IMR-90 (cell line): Measurements from ENCODE around the gene EBI3. TPM values are rescaled to one million over a fixed set of nuclear protein-coding genes. Genes with fewer than 3 reads are reported as not detected.

Experiments used
- ATAC-seq: fragments of 200-7000 bp; cut with Tn5 transposase; 2 replicates; pipeline ENCODE4 v1.9.1; 2020; ENCODE audit warnings: low read depth, mild to moderate bottlenecking, moderate library complexity
- BruUV-seq: library from RNA; stranded (reverse); fragments of 400-500 nt; replicated peaks from 2 replicates; lab custom pipeline; 2021; lab: Mats Ljungman, UMichigan
- CTCF ChIA-PET: fragments of 300-600 bp; formaldehyde crosslinking; extraction: SDS; loops from one replicate; lab custom pipeline; 2021; ENCODE audit warnings: antibody characterized with exemption; lab: Yijun Ruan, JAX
- POLR2A ChIA-PET: fragments of 300-600 bp; sonication (Branson Sonifier 250); formaldehyde crosslinking; loops from one replicate; lab custom pipeline; 2022; ENCODE audit warnings: antibody characterized with exemption; ENCODE audit not compliant: unreplicated experiment; lab: Charles Lee
- DNase-seq: peaks from one replicate; pipeline ENCODE4 v3.0.0; 2013
- H2AFZ ChIP-seq: replicated peaks from 2 replicates; pipeline ENCODE3; 2013; ENCODE audit warnings: low read length, mild to moderate bottlenecking; ENCODE audit not compliant: poor library complexity
- H2AK5ac ChIP-seq: 2 replicates; pipeline ENCODE4 v1.6.1; 2013; ENCODE audit warnings: low read depth, low read length, inconsistent platforms
- H2AK9ac ChIP-seq: replicated peaks from 2 replicates; pipeline ENCODE3; 2013; ENCODE audit warnings: mild to moderate bottlenecking, low read depth, low read length, moderate library complexity; ENCODE audit not compliant: poor library complexity
- H2BK120ac ChIP-seq: 2 replicates; pipeline ENCODE4 v1.6.1; 2013; ENCODE audit warnings: low read depth, low read length, inconsistent platforms
- H2BK15ac ChIP-seq: 3 replicates; pipeline ENCODE4 v1.6.1; 2013; ENCODE audit warnings: low read depth, low read length, inconsistent platforms
- H2BK20ac ChIP-seq: 2 replicates; pipeline ENCODE4 v1.6.1; 2013; ENCODE audit warnings: low read depth, mild to moderate bottlenecking, inconsistent platforms, low read length, moderate library complexity
- H2BK5ac ChIP-seq: 2 replicates; pipeline ENCODE4 v1.6.1; 2013; ENCODE audit warnings: mild to moderate bottlenecking, low read depth, low read length, inconsistent platforms; ENCODE audit not compliant: poor library complexity, severe bottlenecking
- H3K14ac ChIP-seq: replicated peaks from 2 replicates; pipeline ENCODE4 v1.6.1; 2013; ENCODE audit warnings: low read depth, low read length, inconsistent platforms
- H3K18ac ChIP-seq: 2 replicates; pipeline ENCODE4 v1.6.1; 2013; ENCODE audit warnings: low read depth, low read length, control low read depth
- H3K23ac ChIP-seq: 2 replicates; pipeline ENCODE4 v1.6.1; 2013; ENCODE audit warnings: low read depth, low read length, inconsistent platforms
- H3K27ac ChIP-seq: 2 replicates; pipeline ENCODE4 v1.5.1; 2013; ENCODE audit warnings: mild to moderate bottlenecking, control low read depth, low read length; ENCODE audit not compliant: insufficient read depth
- H3K27me3 ChIP-seq: 2 replicates; pipeline ENCODE4 v1.6.1; 2013; ENCODE audit warnings: low read length; ENCODE audit not compliant: control insufficient read depth, insufficient read depth
- H3K36me3 ChIP-seq: 2 replicates; pipeline ENCODE4 v1.6.1; 2013; ENCODE audit warnings: low read length, mixed read lengths; ENCODE audit not compliant: control insufficient read depth, insufficient read depth
- H3K4ac ChIP-seq: 2 replicates; pipeline ENCODE4 v1.6.1; 2013; ENCODE audit warnings: low read depth, low read length, inconsistent platforms
- H3K4me1 ChIP-seq: 2 replicates; pipeline ENCODE4 v1.6.1; 2013; ENCODE audit warnings: low read length, mixed read lengths; ENCODE audit not compliant: control insufficient read depth, insufficient read depth
- H3K4me2 ChIP-seq: 2 replicates; pipeline ENCODE4 v1.6.1; 2013; ENCODE audit warnings: low read depth, mild to moderate bottlenecking, control low read depth, low read length, moderate library complexity
- H3K4me3 ChIP-seq: 2 replicates; pipeline ENCODE4 v1.5.1; 2013; ENCODE audit warnings: low read depth, mild to moderate bottlenecking, control low read depth, low read length, moderate library complexity; ENCODE audit not compliant: insufficient read depth
- H3K56ac ChIP-seq: 2 replicates; pipeline ENCODE4 v1.6.1; 2013; ENCODE audit warnings: low read length, inconsistent platforms; ENCODE audit not compliant: insufficient read depth; ENCODE audit errors: extremely low read depth
- H3K79me1 ChIP-seq, 2 experiments: 2 replicates each; pipeline ENCODE4 v1.6.1; 2013; ENCODE audit warnings: low read length in 2 of 2, inconsistent platforms in 1 of 2, low read depth in 1 of 2
- H3K9ac ChIP-seq: 2 replicates; pipeline ENCODE4 v1.6.1; 2013; ENCODE audit warnings: low read depth, low read length, control low read depth
- H3K9me1 ChIP-seq: 2 replicates; pipeline ENCODE4 v1.6.1; 2013; ENCODE audit warnings: low read length, inconsistent platforms; ENCODE audit not compliant: insufficient read depth
- H3K9me3 ChIP-seq: 2 replicates; pipeline ENCODE4 v1.6.1; 2013; ENCODE audit warnings: low read length; ENCODE audit not compliant: control insufficient read depth, insufficient read depth
- H4K20me1 ChIP-seq: 2 replicates; pipeline ENCODE4 v1.6.1; 2013; ENCODE audit warnings: low read length, inconsistent platforms; ENCODE audit not compliant: insufficient read depth
- H4K5ac ChIP-seq: 2 replicates; pipeline ENCODE4 v1.6.1; 2013; ENCODE audit warnings: mild to moderate bottlenecking, low read depth, low read length, control low read depth
- H4K8ac ChIP-seq, 2 experiments: 2 replicates each; pipeline ENCODE4 v1.6.1; 2013; ENCODE audit warnings: low read depth in 2 of 2, low read length in 2 of 2, control low read depth in 1 of 2, inconsistent platforms in 1 of 2
- H4K91ac ChIP-seq: 2 replicates; pipeline ENCODE4 v1.6.1; 2013; ENCODE audit warnings: low read depth, low read length, inconsistent platforms; ENCODE audit not compliant: insufficient read depth
- FOS ChIP-seq: fragments of 150-350 bp; IDR thresholded peaks from 2 replicates; pipeline ENCODE4 v1.6.1; 2016; ENCODE audit warnings: low read depth, low read length
- WGBS, 2 experiments: methylation state at CpG; one replicate each; pipeline versions ENCODE4 v1.1.5 to v1.1.7; 2013; ENCODE audit warnings: missing lambda C conversion rate in 2 of 2; ENCODE audit not compliant: insufficient read length in 1 of 2; ENCODE audit errors: extremely low coverage in 2 of 2; 5-methylcytosine and 5-hydroxymethylcytosine counted together
- dilution Hi-C: fragments of 300-500 bp; cut with HindIII; formaldehyde crosslinking; loops from one replicate; pipeline ENCODE4 v1.14.3; 2018; ENCODE audit warnings: low sequenced_read_pairs; ENCODE audit not compliant: unreplicated experiment
- in situ Hi-C: fragments of 300-500 bp; cut with MboI; formaldehyde crosslinking; loops from 3 replicates; pipeline ENCODE4 v1.14.3; 2019; ENCODE audit warnings: low sequenced_read_pairs, inconsistent platforms, mixed read lengths
- intact Hi-C: fragments of 100-400 bp; cut with micrococcal nuclease; formaldehyde crosslinking; loops from 2 replicates; pipeline ENCODE4 v1.10.0; 2022
- polyA plus RNA-seq, 3 experiments: library from polyadenylated mRNA; depleted of rRNA; stranded (reverse); fragments of >200 nt; gene quantifications; 2 replicates each; pipeline ENCODE4 v1.2.3, GENCODE V29; 2012; ENCODE audit warnings: low replicate concordance in 1 of 3
- total RNA-seq: library from RNA; depleted of rRNA; stranded (reverse); fragments of >200 nt; gene quantifications from 2 replicates; pipeline ENCODE4 v1.2.3, GENCODE V29; 2012
- TF ChIP-seq, protein P1 (sequence below): fragments of 150-350 bp; IDR thresholded peaks from 2 replicates; pipeline ENCODE4 v1.6.1; 2017; ENCODE audit warnings: mild to moderate bottlenecking, antibody characterized with exemption, low read length, low read depth

The EBI3 gene
- total and polyA plus RNA-seq, 2 of the 4 experiments (the other 2 are of a cell fraction) = 0.36 to 2.7 TPM

DNA sequence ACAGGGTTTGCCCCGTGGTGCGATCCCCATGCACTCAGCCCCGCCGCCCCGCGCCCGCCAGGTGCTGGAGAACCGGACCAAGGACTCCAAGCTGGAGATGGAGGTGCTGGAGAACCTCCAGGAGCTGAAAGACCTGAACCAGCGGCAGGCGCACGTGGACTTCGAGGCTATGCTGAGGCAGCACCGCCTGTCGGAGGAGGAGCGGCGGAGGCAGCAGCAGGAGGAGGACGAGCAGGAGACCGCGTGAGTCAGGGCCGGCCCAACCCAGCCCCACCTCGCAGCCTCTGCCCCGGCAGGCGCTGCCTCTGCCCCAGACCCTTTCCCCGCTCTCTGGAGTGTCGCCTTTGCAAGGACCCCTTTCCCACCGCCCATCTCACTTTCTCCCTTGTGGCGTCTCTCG, 28.9 kb downstream of the EBI3 start:
- Histone ChIP-seq H3K27me3 (no peaks in the 10 kb centered on the region), H3K36me3 (peaks cover 43% of the 10 kb centered on the region), H3K27ac (no peak overlapping the region), H3K79me1 (no peaks in the 10 kb centered on the region), H3K14ac (no peak overlapping the region), H2BK15ac (no peak overlapping the region), H3K4me3 (no peak overlapping the region), H3K23ac (no peak overlapping the region), H3K9me1 (no peaks in the 10 kb centered on the region), H2AK9ac (no peak overlapping the region), H2BK120ac (no peak overlapping the region), H4K8ac (no peak overlapping the region), H3K9me3 (peaks cover 8% of the 10 kb centered on the region; the same call in 1 of the 2 replicates), H4K91ac (no peak overlapping the region), H3K9ac (no peak overlapping the region), H3K56ac (no peak overlapping the region), H2AFZ (no peak overlapping the region), H2BK20ac (no peak overlapping the region), H2AK5ac (no peak overlapping the region), H2BK5ac (no peak overlapping the region), H4K20me1 (no peaks in the 10 kb centered on the region), H3K4ac (no peak overlapping the region), H3K4me1 (no peaks in the 10 kb centered on the region), H3K18ac (no peak overlapping the region), H3K4me2 (no peak overlapping the region), H4K5ac (no peak overlapping the region)
- no peak for TF ChIP-seq FOS
- TF ChIP-seq, protein P1, sequence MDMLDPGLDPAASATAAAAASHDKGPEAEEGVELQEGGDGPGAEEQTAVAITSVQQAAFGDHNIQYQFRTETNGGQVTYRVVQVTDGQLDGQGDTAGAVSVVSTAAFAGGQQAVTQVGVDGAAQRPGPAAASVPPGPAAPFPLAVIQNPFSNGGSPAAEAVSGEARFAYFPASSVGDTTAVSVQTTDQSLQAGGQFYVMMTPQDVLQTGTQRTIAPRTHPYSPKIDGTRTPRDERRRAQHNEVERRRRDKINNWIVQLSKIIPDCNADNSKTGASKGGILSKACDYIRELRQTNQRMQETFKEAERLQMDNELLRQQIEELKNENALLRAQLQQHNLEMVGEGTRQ = no peak
- in situ Hi-C loops (no loop called here), intact Hi-C loops (no loop called here), dilution Hi-C loops (no loop called here)
- BruUV-seq = no TSS peak
- DNase-seq = no peak
- ChIA-PET POLR2A (no interaction called here), CTCF (interaction anchor here (1.9 kb wide), 1 partner anchor 9 kb away, joined by 4 read pairs; no protein-coding TSS in a partner anchor)
- 96% methylated on average over 19 of the region's 28 CpGs; no CpG with 5 or more reads in 1 of the 2 experiments for WGBS, 2 experiments
- ATAC-seq = no peak
